GM21381 (cell line): ENCODE data around the gene PDE1C.

Experiments
- ATAC-seq: cut with Tn5 transposase; IDR thresholded peaks from one replicate; pipeline ENCODE4 v1.9.1; 2021; ENCODE audit warnings: mild to moderate bottlenecking, moderate library complexity; ENCODE audit not compliant: unreplicated experiment

The PDE1C gene

DNA sequence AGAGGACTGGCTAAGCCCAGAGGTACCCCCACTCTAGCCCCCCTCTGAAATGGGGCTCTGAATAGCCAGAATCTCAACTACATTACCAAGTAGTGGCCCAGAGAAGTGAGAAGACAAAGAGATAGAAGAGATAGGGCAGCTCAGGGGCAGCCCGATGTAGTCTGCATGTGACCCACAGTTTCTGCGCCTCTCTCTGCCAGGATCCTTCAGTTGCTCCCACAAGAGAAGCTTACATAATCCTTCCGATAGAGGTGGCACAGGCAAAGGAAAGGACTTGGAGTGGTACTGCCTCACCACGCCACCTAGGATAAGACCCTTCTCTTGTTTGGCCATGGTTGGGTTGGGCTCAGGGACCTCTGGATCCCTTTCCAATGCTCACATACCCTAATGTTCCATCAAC, 5.4 kb upstream of the PDE1C start:
- no peak for ATAC-seq

- ATAC-seq: no peak
These were observed 4.8 kb upstream of the PDE1C start for GRCh38 chr7:32074787-32075585.

GRCh38 chr7:32073533-32073932, 3.3 kb upstream of the PDE1C start:
- no peak for ATAC-seq

GRCh38 chr7:32072397-32072796, 2.2 kb upstream of the PDE1C start:
- no peak for ATAC-seq

GRCh38 chr7:32071466-32072091, 1.4 kb upstream of the PDE1C start:
- ATAC-seq: no peak

GRCh38 chr7:32070051-32070405, 179 bp downstream of the PDE1C start:
- no peak for ATAC-seq

GRCh38 chr7:32069116-32069650, 1.0 kb downstream of the PDE1C start:
- no peak for ATAC-seq

DNA sequence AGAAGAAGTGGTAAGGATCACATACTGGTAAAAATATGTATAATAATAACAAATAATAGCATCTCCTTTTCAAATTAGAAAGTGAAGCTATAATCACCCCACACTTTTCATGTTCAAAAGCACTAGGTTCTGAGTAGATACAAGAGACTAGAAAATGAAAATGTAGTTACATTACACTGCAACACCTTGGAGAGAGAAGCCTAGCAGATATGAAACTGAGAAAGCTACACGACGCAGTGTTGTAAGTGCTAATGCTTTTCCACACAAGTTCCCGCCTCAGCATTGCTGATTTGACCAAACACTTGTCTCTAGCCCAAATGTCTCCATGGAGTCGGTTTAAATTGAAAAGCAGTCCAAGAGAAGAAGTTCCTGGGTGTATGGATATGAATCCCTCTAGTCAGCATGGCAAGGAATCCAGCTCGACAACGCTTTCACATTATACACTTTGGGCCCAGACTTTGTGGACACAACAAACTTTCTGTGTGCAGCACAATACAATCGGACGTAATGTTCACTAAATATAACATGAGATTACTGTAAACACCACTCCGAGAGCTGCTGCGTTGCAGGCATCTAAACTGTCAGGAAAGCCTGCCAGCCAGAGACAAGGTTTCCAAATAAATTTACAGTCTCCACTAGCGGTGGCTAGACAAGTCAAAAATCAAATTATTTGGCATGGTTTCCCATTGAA, 1.7 kb downstream of the PDE1C start:
- no peak for ATAC-seq

DNA sequence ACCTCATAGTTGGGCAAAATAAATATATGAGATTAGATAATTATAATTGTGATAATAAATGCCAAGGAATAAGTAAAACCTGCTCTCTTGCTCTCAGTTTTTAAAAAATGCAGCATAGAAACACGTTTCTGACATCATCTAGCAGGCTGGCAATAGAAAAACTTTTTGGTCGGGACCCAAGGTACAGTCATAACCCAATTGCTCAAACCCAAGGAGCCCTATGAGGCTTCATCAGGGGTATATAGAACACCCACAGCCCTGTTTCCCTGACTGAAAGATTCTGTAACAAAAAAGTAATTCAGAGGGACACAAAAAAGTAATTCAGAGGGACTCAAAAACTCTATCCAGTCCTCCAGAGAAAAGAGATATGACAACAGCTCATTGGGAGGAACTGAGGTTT, 3.8 kb downstream of the PDE1C start:
- ATAC-seq: no peak

DNA sequence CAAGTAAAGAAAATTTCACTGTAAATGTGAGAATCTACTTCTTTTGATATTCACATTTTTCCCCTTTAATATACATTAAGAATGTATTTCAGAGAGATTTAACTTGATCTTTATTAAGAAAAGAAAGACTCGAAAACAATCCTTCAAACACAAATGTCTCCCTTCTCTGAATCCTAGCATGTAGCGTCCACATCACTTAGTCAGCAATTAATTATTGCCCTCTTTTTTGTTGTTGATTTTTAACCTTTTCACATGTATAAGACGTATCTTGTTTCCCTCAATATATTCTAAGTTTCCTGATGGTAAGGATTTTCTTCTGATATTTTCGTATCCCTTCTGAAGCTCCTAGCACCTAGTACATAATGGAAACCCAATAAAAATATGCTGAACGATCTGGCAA, 6.6 kb downstream of the PDE1C start:
- ATAC-seq: no peak

GRCh38 chr7:32062150-32062549, 8.1 kb downstream of the PDE1C start:
- no peak for ATAC-seq

GRCh38 chr7:32061346-32061745, 8.9 kb downstream of the PDE1C start:
- ATAC-seq: no peak

DNA sequence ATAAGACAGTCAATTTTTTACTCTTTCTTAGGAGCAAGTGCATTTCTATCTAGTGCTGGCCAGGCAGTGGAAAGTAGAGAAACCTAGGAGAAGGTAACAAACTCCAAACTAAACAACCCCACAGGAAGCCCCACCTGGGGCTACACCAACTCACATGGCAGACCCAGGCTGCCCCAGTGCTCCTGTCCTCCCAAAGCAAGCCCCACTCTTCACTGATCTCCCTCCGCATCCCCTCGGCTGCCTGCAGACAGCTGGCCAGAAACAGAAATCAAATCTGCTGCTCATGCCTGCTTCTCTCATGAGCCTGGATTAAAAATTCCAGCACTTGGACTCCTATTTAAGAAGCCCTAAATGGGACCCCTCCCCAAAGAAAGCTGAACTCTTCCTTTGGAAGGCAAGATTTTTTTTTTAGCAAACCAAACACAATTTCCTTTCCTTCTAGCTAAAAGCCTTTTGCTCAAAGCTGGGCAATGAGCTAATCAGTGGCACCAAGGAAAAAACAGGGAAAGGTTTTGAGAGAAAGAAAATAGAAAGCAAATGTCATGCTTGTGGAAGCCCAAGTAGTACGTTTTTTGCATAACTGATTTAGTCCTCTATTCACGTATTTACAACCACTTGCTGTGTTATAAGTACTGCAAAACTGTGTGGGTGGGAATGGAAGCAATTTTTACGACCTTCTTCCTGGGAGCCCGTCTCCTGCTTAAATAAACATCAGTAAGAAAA, 10.8 kb downstream of the PDE1C start:
- ATAC-seq: no peak

DNA sequence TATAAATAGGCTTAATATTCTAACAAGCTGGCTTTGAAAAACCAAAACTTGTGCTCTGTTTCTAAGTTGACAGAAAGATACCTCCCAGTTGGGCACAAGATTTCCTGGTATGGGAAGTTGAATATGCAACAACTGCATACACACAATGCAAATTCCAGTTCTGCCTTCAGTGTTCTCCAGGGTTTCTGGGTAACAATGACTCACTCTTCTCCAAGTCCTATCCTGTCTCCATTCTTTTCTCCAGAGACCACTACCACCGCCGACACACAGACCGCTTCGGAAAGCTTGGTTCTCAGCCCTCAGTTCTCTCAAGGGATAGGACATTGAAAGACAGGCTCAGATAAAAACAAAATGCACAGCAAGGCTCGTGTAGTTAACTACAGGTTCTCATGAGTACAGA, 12.2 kb downstream of the PDE1C start:
- ATAC-seq: no peak

DNA sequence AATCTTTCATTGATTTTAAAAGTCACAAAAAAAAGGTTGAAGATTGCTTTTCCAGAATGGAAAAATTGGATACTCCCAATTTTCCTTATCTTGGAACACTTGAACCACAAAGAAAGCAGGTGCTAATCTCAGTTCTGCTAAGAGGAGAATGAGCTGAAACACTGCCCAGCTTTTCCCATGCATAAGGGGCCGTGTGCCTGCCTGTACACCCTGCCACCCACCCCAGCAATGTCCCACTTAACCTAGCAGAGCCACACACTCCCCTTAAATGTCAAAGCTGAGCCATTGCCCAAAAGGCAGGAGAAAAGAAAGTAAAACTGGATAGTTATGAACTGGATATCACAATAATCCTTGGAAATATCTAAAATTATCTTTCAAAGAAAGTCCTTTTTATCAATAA, 13.4 kb downstream of the PDE1C start:
- no peak for ATAC-seq

DNA sequence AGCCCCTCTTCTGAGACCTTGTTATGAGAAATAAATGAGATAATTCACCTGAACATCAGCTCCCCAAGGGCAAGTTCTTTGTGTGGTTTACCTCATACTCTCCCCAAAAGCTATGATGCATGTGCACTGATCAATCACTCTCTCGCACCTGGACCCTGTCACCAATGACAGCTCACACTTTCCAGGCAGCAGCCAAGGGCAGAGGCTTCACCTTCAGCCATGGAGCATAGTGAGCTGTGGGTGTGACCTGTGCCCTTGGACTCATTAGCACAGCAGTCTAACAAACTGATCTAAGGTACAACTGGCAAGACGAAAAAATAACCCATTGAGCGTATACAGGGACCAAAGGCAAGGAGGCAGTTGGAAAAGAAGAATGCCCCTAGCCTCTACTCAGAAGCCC, 17.0 kb downstream of the PDE1C start:
- no peak for ATAC-seq

DNA sequence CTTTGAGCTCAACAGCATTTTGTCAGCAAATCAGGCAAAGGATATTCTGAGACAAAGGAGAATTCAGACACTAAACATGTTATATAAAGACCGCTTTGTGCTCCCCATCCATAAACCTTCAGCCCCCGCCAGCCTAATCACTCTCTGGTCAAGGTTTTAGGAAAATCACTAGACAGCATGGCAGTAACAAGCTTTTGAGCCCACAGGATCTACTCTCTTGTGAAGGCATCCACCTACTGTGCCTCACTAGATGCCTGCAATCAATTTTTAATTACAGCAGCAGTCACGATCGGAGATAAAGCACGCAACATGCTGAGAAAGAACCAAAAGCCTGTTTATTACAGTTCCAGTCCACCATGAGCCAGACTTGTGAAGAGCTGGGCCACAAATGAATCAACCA, 19.1 kb downstream of the PDE1C start:
- no peak for ATAC-seq

DNA sequence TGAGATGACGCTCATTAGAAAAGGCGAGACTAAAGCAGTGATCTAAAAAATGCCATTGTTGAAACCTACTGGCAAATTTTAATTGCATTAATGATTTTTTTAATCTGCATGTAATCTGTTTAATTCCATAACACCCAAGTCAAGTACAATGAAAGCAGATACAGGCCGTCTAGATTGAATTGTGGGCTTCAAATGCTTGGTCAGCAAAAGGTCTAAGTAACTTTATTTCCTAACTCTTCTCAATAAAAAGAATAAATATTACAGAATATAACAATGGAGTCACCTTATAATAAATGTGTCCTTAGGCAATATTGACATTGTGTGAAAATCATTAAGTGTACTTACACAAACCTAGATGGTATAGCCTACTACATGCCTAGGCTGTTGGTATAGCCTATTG, 20.6 kb downstream of the PDE1C start:
- no peak for ATAC-seq

DNA sequence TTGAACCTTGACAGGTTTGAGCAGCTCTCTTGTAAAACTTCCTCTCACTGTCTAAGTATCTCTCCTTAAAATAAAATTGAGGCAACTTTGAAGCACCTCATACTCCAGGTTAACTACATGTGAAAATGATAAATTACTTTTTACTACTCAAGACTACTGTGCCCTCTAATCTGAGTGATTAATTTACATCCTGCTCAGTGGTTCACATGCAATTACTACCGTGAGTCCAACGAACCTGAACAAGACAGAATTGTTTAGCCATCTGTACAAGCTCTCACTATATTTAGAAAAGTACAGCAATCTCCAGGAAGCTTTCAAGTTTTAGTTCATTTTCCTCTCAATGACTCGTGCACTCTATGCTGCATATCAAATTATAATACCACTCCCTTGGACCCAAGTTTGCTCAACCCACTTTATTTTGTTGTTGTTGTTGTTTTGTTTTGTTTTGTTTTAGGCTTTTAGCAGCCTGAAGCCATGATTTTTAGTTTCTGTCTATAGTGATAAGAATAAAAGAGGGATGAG, 21.2 kb downstream of the PDE1C start:
- no peak for ATAC-seq

DNA sequence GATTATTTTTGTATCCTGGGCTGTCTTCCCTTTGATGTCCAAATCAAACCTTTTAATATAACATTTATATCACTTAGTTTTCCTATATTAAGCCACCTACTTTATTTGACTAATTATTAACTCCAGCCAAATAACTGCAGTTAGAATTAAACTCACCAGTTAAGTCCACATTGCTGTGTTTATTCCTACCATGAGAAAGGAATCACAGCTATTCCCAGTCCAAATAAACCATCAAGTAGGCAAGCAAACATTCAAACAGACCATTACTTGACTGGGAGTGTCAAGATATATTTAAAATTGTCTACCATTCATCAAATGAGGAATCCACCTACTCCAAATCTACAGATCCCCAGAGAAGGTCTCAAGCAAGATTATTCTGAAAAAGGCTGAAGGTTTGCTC, 22.4 kb downstream of the PDE1C start:
- no peak for ATAC-seq

DNA sequence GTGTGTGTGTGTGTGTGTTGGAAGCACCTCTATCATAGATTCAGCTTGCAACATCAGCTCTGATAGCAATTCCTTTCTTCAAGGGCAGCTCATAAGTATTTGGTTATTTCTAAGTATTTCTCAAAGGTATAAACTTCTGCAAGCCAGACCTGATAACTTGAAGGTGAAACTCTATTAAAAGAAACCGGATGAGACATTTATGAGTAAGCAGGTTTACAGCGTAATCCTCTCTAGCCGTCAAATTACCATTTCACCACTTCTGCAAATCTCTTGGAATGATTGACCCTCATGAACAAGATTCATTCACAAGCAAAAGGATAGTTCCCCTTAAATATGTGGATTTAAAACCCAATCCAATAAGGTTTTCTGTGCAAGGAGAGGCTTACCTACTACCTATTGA, 23.1 kb downstream of the PDE1C start:
- ATAC-seq: peak; percentile 41
